Sigmoid colon (tissue), 4 donors: ENCODE results near the gene ADCY6.

Source experiments
- CTCF ChIP-seq, 4 experiments: fragments of 450-650 bp in 3 of 4; fragments of 200-600 bp in 1 of 4; IDR thresholded peaks; one replicate each; pipeline ENCODE4 v1.5.1; 2016 to 2019; ENCODE audit warnings: antibody characterized with exemption in 4 of 4, mild to moderate bottlenecking in 3 of 4, moderate library complexity in 2 of 4
- EP300 ChIP-seq, 4 donors: sonication (generic); formaldehyde crosslinking; IDR thresholded peaks; one replicate each; pipeline ENCODE4 v1.6.1; 2017; ENCODE audit warnings: antibody characterized with exemption in 4 of 4
- POLR2AphosphoS5 ChIP-seq, 4 donors: sonication (generic); formaldehyde crosslinking; IDR thresholded peaks; one replicate each; pipeline ENCODE4 v1.6.1; 2017; ENCODE audit warnings: antibody characterized with exemption in 4 of 4

GRCh38 chr12:48773686-48774085, 15.2 kb downstream of the ADCY6 start:
- TF ChIP-seq CTCF (IDR thresholded peaks at IDR 0.05) (no peak), EP300 (IDR thresholded peaks at IDR 0.05) (no peak), POLR2AphosphoS5 (IDR thresholded peaks at IDR 0.05) (no peak)
